ENCODE results near the gene ITIH5.

ITIH5 gene

DNA sequence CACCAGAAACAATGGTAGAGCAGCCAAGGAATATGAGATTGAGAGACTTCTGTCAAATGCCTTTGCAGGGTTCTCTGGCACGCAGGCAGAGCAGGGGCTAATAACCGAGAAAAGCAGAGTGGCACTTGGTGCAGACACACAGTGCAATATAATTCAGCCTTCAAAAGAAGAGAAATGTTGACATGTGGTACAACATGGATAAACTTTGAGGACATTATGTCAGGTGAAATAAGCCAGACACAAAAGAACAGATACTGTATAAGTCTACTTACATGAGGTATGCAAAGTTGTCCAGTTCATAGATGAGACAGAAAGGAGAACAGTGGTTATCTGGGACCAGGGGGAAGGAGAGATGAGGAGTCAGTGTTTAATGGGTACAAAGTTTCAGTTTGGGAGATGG, 41.8 kb downstream of the ITIH5 start:
- no peak for DNase-seq

DNA sequence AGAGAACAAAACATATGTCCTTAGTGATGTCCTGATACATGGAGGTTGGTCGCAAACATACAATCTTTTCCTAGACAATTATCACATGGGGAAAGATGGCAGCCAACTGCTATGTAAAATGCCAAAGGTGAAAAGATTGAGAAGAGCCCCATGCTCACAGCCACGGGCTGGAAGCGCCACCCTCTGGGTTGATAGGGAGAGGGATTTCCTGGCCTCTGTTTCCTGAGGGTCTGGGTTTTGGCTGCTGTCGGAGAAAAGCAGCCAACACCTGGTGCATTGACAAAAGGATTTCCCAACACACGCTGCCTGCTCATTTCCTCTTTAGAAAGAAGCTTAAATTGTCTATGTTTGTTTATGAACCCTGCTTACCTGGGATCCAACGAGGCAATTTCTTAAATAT, 43.8 kb downstream of the ITIH5 start:
- peak; percentile 59 to 83 for DNase-seq

DNA sequence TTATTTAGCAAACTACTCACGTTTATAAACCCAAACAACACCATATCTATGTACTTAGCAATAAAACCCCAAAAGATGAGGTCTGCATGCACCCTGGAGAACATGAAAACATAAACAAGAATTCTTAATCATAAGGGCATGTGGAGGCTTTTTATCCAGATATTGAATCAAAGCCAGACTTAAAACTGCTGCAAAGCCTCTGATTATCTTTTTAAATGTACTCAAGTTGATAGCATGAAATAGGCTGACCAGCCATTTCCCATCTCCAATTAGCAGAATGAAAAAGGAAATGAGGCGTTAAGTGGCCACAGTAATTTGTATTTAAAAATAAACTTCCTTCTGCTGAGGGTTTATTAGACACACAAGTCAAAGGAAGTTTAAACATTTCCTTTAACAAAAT, 48.3 kb downstream of the ITIH5 start:
- peak; percentile 3 to 56 for DNase-seq

DNA sequence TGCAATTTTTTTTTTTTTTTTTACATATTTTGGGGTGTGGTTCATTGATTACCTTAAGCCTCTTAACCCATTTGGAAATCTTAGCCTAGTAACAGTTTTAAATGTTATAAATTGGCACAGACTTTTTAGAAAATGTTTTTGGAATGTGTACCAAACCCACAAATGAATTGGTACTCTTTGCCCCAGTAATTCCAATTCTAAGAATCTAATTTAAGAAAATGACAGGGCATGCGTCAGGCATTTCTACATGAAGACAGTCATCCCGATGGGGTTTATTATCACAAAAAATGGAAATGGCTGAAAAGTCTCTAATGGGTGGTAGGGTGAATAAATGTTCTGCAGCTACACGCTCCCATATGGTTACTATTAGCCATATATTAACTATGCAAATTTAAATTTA, 54.9 kb downstream of the ITIH5 start:
- no peak for DNase-seq

DNA sequence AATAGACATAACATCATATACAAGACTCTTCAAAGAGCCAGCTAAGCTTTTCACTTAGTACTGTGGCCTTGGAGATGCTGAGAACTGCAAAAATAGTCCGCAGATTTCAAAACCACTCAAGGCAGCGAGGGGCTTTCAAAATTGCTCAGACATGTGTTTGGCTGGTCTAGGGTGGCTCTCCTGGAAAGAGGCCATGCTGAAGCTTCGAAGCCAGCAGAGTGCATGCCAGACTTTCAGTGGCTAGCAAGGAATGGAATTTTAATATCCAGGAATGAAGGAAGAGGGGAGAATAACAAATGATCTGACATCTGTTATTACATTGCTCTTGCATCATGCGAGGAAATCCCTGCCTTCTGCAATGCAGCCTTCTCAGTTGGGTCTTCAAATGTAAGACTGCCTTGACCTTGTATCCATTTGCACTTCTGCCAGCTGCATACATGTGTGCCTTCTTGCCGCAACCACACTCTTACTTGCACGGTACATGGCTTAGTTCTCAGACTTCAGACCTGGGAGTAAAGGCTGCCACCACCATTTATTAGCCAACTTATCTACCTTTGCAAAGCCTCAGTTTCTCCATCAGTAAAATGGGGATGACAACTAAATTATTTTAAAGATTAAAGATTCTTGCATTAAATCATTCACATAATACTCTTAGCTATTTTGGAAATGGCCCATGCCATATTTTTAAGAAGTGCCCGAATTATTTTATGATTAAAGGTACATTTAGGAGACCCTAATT, 55.9 kb downstream of the ITIH5 start:
- no peak for DNase-seq

DNA sequence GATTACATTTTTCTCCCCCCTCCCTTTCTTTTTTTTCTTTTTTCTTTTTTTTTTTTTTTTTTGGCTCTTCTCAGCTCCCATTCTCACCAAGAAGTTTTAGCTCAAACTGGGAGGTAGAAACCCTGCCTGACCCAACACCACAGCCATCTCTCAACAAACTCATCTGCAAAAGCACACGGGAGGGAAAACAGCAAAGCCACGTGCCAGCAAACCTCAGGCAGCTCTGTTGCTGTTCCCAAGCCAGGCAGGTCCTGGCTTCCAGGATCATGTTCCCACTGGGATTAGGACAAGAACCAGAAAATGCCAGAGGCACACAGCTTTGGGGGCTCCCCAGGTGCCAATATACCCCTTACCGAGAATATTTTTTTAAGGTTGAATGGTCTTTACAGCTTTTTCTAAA, 56.7 kb downstream of the ITIH5 start:
- DNase-seq, result no peak

DNA sequence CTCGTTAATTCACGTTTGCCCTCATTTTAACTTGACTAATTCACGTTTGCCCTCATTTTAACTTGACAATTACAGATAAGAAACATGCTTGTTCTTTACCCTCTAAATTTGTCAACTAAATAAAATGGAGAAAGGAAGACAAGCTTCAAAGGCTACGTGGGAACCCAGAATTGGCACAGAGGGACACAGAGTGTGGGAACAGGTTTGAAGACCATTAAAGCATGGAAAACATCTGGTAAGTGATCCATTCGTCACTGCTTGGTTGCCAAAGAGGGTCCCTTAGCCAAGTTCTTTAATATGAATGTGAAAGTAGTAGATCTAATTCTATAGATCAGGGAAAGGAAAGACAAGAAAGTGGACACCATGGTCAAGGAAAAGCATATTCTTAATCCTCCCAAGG, 57.2 kb downstream of the ITIH5 start:
- no peak for DNase-seq

DNA sequence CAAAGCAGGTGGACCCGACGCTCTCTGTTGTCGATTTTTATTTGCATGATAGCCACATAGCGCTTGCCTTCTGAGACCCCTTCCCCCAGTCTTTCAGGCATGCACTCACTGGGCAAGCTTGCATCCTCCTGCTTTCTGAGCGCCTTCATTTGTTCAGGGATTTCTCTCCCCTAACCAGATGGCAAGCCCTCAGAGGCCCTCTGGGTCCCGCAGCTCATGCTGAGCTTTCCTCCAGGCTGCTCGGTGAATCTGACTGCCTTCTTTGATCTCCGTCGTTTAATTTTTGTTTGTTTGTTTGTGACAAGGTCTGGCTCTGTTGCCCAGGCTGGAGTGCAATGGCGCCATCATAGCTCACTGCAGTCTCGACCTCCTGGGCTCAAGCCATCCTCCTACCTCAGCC, 58.8 kb downstream of the ITIH5 start:
- no peak for DNase-seq

DNA sequence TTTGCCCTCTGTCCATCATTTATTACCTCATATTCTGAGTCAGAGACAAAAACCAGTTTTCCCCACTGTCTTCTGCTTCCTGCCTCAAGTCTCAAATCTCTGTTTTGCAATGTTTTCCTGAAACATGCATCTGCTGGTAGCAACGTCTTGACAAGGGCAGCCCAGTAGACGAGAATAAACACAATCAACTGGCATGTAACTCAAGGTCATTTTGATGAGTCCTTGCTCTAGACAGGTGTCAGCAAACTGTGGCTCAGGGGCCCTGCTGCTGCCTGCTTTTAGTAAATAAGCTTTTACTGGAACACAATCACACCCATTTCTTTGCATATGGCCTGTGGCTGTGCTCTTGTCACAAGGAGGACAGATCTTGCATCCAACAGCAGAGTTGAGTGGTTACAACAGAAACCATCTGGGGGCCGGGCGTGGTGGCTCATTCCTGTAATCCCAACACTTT, 59.8 kb downstream of the ITIH5 start:
- DNase-seq, result no peak

DNA sequence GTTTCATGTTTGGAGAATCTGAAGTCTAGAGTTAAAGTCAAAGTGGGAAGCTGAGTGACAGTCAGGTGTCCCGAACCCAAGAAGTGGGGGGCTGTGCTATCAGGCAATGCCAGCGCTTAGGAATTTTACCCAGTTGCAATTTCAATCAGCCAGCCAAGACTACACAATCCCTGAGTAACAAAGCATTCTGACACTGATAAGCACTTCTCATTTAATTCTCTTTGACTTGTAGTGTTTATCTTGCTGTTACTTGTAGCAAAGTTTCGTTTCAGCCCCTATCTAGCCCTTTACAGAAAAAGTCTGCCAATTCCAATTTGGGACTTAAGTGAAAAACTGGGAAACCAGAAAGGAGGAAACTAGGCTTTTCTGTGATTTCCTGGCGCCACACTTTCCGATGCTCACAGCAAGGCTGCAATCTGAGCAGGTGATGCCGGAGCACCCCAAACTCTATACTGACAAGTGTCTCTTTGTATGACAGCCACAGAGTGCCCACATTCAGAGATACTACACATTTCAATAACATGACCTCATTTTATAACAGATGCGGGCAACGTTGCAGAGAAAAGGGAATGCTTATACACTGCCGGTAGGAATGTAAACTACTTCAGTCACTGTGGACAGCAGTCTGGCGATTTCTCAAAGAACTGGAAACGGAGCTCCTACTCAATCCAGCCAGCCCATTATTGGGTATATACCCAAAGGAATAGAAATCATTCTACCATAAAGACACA, 61.0 kb downstream of the ITIH5 start:
- DNase-seq, result no peak

DNA sequence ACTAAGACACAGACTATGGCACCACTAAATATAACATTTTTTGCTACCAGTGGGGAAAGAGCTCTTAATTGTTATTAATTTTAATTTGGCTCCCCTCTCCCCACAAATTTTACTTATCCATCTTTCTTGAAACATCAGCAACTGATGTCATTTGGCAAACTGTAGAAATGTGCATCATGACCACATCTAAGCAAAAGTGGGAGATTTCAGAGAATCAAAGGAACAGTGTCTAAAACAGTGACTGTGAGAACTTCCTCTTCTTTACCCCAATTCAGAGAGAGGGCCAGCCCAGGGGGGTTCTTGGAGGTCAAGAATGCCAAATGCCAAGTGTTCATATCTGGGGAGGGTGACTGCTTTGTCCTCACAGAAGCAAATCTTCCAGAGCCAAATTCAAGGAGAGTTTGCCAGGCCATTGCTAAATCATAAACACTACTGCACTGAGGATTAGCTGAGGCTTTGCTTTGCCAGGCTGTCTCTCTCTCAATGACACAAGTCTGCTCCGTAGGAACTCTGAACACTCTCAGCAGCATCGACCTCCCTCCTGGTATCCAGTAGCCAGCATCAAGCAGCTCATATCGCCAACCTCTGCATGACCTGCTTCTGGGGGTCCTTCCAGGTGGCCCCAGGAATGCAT, 65.6 kb downstream of the ITIH5 start:
- no peak for DNase-seq

DNA sequence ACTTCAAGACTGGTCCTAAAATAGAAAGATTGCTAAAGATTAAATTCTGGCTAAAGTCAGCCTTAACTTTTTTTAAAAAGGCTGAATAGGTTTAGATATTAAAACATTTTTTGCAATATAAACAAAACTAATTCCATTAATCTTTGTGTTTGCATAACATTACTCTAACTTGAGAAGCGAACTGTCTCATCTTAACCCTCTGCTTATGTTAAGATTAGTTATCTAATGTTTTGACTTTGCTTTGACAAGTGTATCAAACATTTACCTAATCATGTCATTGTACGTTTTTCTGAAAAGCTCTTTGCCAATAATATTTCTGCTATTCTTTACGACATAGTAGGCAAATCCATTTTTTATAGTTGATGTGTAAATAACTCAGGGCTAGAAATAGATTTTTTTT, 68.0 kb downstream of the ITIH5 start:
- no peak for DNase-seq

DNA sequence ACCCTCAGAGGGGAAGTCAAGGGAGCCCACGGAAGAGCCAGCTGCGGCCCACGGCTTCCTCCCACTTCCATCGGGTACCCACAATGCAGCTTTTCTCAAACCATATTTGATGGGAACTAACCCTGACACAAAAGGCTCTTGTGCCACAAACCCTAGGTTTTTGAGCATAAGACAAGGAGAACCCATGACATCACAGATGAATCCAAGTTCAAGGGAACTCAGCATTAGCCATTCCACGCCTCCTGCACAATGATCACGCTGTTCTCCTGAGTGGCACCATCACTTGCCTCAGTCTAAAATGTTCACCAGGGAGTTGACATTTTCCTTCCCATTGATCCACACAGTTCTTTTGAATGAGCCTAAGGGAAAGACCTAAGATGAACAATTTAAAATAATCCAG, 70.4 kb downstream of the ITIH5 start:
- DNase-seq, result no peak

DNA sequence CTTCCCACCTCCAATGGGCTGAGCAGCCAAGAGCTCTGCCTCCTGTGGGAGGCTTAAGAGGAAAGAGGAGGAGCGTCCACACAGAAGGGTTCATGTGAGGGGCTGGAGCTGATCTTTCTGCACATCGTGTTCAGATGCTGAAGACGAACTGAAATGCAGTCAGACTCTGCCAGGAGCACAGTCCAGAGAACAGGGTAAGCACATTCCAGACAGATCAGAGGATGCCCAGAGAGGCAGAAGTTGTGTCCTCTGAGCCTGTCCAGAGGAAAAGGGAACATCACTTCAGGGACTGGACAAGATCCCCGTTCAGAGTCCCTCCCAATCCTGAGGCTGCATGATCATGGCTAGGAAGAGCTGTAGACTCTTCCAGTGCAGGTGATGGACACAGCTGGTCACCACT, 72.9 kb downstream of the ITIH5 start:
- DNase-seq, result no peak

DNA sequence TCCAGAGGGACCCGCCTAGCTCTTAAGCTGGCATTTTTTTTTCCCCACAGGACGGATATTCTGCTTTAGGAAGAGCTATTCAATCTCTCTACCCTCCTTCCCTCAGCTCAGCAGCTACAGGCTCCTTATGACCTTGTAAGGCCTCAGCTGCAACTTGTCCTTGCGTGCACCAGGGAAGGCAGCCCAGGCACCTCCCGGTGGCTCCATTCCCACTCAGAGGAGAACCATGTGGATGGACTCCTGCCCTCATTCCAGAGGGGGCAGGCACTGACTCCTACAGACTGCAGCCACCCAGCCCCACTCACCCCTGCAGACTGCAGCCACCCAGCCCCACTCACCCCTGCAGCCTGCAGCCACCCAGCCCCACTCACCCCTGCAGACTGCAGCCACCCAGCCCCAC, 73.7 kb downstream of the ITIH5 start:
- DNase-seq, result no peak

DNA sequence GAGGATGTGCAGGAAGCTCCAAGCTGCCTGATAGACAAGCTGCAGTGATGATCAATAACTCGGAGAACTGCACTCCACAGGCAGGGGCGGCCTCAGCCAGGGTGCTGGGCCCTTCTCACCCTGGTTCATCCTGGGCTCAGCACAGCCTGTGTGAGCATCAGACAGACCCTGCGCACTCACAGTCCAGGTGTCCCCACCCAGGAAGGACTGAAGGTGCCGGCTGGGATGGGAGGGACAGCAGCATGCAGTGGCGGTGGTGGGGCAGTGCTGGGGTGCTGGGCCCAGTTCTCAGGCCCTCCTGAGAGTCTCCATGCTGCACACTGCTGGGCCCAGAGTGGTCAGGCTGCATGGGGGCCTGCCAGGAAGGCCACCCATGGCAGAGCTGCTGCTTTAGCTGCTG, 74.1 kb downstream of the ITIH5 start:
- no peak for DNase-seq

DNA sequence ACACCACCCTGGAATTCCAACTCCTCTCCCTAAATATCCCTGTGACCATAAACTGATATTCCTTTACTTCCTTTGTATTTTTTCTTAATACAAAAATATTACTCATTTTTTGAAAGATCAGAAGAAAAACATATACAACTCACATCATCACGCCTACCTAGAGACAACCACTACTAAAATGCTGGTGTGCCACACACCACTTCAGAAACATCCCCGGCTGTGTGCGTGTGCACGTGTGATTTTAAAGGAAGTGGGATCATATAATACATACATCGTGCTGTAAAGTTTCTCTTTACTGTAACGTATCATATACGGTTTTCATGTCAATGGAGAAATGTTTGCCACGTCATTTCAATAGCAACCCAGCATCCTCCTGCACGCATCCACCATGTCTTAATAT, 76.5 kb downstream of the ITIH5 start:
- no peak for DNase-seq

DNA sequence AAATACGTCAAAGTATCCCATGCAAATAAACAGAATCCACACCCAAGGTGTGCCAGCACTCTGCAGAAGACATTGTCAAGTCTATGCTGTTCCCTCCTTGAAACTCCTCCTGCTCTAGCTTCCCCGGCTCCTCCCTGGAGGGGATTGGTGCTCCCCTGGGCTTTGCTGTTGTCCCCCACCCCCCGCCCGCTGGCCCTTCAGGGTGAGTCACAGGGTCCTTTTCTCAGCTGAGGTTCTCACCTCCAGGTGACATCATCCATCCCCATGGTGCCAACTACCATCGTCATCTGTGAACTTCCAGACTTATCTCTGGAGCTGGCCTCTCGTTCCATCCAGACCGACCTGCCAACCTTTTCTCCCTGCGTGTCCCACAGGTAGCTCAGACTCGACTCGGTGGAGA, 77.0 kb downstream of the ITIH5 start:
- DNase-seq, result no peak

DNA sequence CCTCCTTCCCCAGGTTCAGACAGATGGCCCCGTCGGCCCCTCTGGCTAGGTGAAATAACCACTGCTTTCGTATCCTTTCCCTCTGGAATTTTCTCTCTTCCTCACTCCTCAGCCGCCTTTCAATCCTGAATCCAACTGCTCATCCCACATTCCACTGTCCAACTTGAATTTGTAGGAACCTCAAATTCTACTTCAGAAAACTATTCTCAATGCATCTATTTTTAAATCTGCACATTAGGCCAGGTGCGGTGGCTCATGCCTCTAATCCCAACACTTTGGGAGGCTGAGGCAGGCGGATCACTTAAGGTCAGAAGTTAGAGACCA, 78.9 kb downstream of the ITIH5 start:
- DNase-seq, result no peak

DNA sequence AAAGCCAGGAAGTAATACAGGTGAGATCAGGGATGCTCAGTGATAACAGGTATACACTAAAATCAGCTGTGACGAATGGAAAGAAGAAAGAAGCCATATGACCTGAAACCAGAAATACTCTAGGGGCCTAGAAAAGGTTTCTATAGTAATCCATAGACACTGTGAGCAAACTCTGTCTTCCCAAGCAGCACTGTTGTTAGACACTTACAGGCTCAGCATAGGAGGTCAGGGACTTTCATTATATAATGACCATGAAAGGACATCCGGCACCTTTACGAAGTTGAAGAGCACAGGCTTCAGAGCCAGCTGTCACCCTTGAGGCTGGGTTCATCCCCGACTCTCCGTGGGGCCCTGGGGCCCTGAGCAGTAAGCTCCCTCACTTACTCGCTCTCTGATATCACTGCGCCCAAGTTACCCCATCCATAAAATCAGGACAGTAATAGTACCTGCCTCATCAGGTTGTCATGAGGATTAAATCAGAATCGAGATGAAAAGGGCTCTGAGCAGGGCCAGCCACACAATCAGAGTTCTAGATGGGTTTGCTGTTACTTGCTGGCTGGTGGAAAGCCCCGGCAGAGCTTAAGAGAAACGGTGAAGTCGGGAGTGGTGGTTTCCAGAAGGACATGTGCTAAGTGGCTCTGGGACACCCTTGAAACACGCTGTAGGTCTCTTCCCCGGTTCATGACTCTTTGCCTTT, 79.5 kb downstream of the ITIH5 start:
- DNase-seq, result no peak

DNA sequence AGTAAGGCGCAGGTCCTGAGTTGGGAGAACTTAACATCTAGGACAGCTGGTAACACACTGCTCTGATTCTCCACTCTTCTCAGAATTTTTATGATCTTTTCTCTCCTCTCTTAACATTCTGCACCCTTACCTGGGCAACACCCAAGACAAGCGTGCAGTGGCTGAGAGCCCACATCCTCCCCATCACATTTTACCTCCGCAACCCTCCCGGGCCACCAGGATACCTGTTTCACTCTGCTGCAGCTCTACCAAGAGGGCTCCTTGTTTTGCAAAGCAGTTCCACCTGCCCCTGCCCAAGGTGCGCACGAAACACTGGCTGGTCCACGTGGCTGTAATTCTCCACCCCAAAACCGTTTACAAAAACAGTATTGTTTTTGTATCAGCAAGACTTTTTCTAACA, 81.5 kb downstream of the ITIH5 start:
- DNase-seq, result no peak

DNA sequence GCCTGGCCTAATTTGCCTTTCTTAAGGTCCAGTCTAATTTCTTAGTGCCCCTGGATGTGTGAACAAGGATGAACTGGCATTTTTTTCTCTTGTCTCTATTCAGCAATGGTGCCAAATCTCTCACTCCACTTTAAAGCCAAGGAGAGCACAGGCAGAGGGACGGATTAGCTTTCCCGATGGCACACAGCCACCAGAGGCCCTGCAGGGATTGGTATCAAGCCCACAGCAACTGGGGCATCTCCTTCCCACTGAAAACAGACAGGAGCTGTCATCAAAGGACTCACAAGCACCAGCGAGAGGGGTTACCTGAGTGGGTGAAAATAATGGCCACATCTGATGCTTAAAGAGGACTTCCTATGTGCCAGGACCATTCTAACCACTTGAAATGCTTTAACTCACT, 83.1 kb downstream of the ITIH5 start:
- no peak for DNase-seq

DNA sequence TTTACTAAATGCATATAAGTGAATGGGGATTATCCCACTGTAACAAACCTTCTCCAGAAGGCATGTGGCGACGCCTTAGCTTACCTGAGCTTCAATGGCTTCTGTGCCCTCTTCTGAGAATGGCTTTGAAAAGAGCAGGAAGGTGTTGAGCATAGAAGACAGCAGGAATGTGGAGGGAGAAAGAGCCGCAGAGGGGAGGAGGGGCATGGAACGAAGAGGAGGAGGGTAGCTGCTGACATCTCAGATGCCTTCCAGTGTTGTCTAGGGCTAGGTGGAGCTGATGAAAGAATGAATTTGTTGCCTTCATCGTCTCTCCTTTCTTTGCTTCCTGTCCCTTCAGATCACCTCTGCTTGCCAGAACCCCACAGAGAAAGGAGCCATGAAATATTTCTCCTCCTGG, 86.2 kb downstream of the ITIH5 start:
- no peak for DNase-seq

DNA sequence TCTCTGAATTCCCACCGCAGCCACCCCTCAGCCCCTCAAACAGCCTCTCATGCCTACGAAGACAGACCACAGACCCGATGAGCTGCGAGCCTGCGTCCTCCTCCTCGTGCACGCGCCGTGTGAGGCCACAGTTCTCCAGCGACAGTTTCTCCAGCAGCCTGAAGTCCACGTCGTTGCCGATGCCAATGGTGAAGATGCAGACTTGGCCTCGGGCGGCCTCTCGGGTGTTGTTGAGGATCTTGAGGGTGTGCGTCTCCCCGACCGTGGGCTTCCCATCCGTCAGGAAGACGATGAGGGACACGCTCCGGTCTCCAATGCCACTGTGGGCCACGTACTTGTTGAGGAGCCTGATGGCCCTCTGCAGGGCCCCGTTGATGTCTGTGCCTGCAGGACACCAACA, 87.1 kb downstream of the ITIH5 start:
- no peak for DNase-seq
